Left cardiac atrium (tissue), 4 donors: ENCODE data around the gene NUAK1. TPM values are rescaled to one million over a fixed set of nuclear protein-coding genes. Genes with fewer than 3 reads are reported as not detected.
"Not testable (repeated sequence)": the region's sequence is repeated elsewhere in the genome, so short reads cannot be mapped to it uniquely, and the experiment has no call there.

ENCODE experiments used
- ATAC-seq, 2 donors: fragments of 200-7000 bp; cut with Tn5 transposase; one replicate each; pipeline ENCODE4 v1.9.1; 2020; ENCODE audit warnings: mild to moderate bottlenecking in 2 of 2, moderate library complexity in 2 of 2
- DNase-seq: peaks from one replicate; pipeline ENCODE4 v3.0.0-alpha.2; 2020
- intact Hi-C, 2 donors: fragments of 100-400 bp; cut with DNase I; formaldehyde crosslinking; loops; one replicate each; pipeline versions ENCODE4 v1.14.1 to v1.15.1; 2022 to 2023
- total RNA-seq, 2 donors: library from RNA; stranded (reverse); fragmentation: NEBNext Ultra II Directional; extraction: Animal tissue kit (Norgen Biotek cat#: 25700); gene quantifications; one replicate each; pipeline ENCODE4 v1.2.1, GENCODE V29; 2021
- donor health status: DM: no; HTN: yes; CAD: no.
- donor health status: DM: no; HTN: yes; CAD: no; lungs with severe emphysema.
- donor health status: DM: yes; HTN: yes; CAD: no.
- donor health status: Dilated cardiomyopathy.

Gene NUAK1
- total RNA-seq, 2 donors from 2014 or later, result 20.4 to 40.1 TPM

GRCh38 chr12:106030210-106031071 is 108.3 kb downstream of the NUAK1 start:
- peak; percentile 70 to 95 for ATAC-seq
- DNase-seq, result no peak
- intact Hi-C loops, result no loop called here

GRCh38 chr12:106029532-106029931 is 109.2 kb downstream of the NUAK1 start:
- DNase-seq (no peak), ATAC-seq (no peak)
- intact Hi-C loops, result no loop called here

GRCh38 chr12:106027911-106028310 is 110.8 kb downstream of the NUAK1 start:
- intact Hi-C loops, result no loop called here
- DNase-seq (no peak), ATAC-seq (no peak)

GRCh38 chr12:106027286-106027685 is 111.5 kb downstream of the NUAK1 start:
- DNase-seq, result no peak
- intact Hi-C loops, result no loop called here
- ATAC-seq, result no peak

- DNase-seq (no peak), ATAC-seq (no peak)
- intact Hi-C loops, result no loop called here
These were observed 113.6 kb downstream of the NUAK1 start for GRCh38 chr12:106025129-106025528.

GRCh38 chr12:106023039-106023438 is 115.7 kb downstream of the NUAK1 start:
- no peak for ATAC-seq
- intact Hi-C loops, result no loop called here
- DNase-seq, result no peak

- ATAC-seq (no peak), DNase-seq (no peak)
- intact Hi-C loops, result no loop called here
These were observed 116.2 kb downstream of the NUAK1 start for GRCh38 chr12:106022568-106023012.

GRCh38 chr12:106021516-106021915 is 117.2 kb downstream of the NUAK1 start:
- ATAC-seq (peak; percentile 55 to 68), DNase-seq (no peak)
- intact Hi-C loops, result no loop called here

GRCh38 chr12:106020736-106021135 is 118.0 kb downstream of the NUAK1 start:
- DNase-seq, result no peak
- ATAC-seq, result no peak
- intact Hi-C loops, result no loop called here

- DNase-seq, result no peak
These were observed 119.6 kb downstream of the NUAK1 start for GRCh38 chr12:106019144-106019543.

GRCh38 chr12:106018286-106018685 is 120.5 kb downstream of the NUAK1 start:
- no peak for DNase-seq
- intact Hi-C loops, result no loop called here
- ATAC-seq, result no peak

More at GRCh38 chr12:106019144-106019543, 119.6 kb downstream of the NUAK1 start:
- no peak for ATAC-seq
- intact Hi-C loops, result no loop called here

- DNase-seq, ATAC-seq, intact Hi-C loops: not testable (repeated sequence)
These were observed 122.0 kb downstream of the NUAK1 start for GRCh38 chr12:106016601-106017278.

- intact Hi-C loops, result no loop called here
These were observed 123.1 kb downstream of the NUAK1 start for GRCh38 chr12:106015646-106016045.

GRCh38 chr12:106013941-106014340 is 124.8 kb downstream of the NUAK1 start:
- intact Hi-C loops, result no loop called here
- DNase-seq, result no peak
- no peak for ATAC-seq

More at GRCh38 chr12:106015646-106016045, 123.1 kb downstream of the NUAK1 start:
- ATAC-seq, result no peak
- no peak for DNase-seq

Other genes with a start within 250 kb of the NUAK1 start
- gene CKAP4, start 109.1 kb upstream of the NUAK1 start, total RNA-seq, result 10 to 100 TPM; 36.2 to 56.4 TPM
- gene TCP11L2, start 163.8 kb upstream of the NUAK1 start, total RNA-seq, result 10 to 100 TPM; 41.5 to 52.5 TPM
- gene POLR3B, start 218.8 kb upstream of the NUAK1 start, total RNA-seq, result 1 to 10 TPM; 6.6 to 7.5 TPM